HepG2 (cell line): ENCODE data around the gene STUM.

Experiments used
- CBX1 ChIP-seq: IDR thresholded peaks from one replicate; pipeline ENCODE4 v1.6.1; 2016; ENCODE audit warnings: antibody characterized with exemption, low read depth
- CTCF ChIP-seq: sonication (generic); formaldehyde crosslinking; IDR thresholded peaks from 2 replicates; pipeline ENCODE4 v1.5.0; 2020; ENCODE audit warnings: mild to moderate bottlenecking, missing genetic modification reagents, moderate library complexity
- GTF2F1 ChIP-seq: fragments of 150-350 bp; IDR thresholded peaks from 2 replicates; pipeline ENCODE4 v1.6.1; 2014; ENCODE audit warnings: low read length
- NFKB2 ChIP-seq: sonication (generic); formaldehyde crosslinking; IDR thresholded peaks from 2 replicates; pipeline ENCODE4 v1.4.0; 2020; ENCODE audit warnings: missing genetic modification reagents, borderline replicate concordance
- POLR2A ChIP-seq, 2 experiments: IDR thresholded peaks; 2 replicates each; pipeline ENCODE4 v1.6.1; 2011; ENCODE audit warnings: low read depth in 2 of 2, low read length in 2 of 2, mild to moderate bottlenecking in 1 of 2, moderate library complexity in 1 of 2; ENCODE audit not compliant: insufficient read depth in 1 of 2
- PTBP1 ChIP-seq: fragments of 200-400 bp; formaldehyde crosslinking; IDR thresholded peaks from 2 replicates; pipeline ENCODE4 v1.6.1; 2018; ENCODE audit warnings: low read length, low read depth; ENCODE audit not compliant: poor library complexity, severe bottlenecking
- RAD21 ChIP-seq: fragments of 450-650 bp; formaldehyde crosslinking; IDR thresholded peaks from 2 replicates; pipeline ENCODE4 v1.5.0; 2020; ENCODE audit warnings: mild to moderate bottlenecking
- RFX5 ChIP-seq: IDR thresholded peaks from 2 replicates; pipeline ENCODE4 v1.6.1; 2011; ENCODE audit warnings: low read depth, low read length, improper control_type of control experiment
- STAG1 ChIP-seq: sonication (generic); formaldehyde crosslinking; IDR thresholded peaks from 2 replicates; pipeline ENCODE4 v1.4.0; 2020; ENCODE audit warnings: missing genetic modification reagents
- TBP ChIP-seq: sonication (generic); formaldehyde crosslinking; IDR thresholded peaks from 2 replicates; pipeline ENCODE4 v1.5.0; 2020; ENCODE audit warnings: missing genetic modification reagents

GRCh38 chr1:226534645-226535044, 13.9 kb upstream of the STUM start:
- no peak for TF ChIP-seq CTCF
- no peak for TF ChIP-seq CBX1
- no peak for TF ChIP-seq TBP (CRISPR knock-in tag)
- TF ChIP-seq POLR2A (IDR thresholded peaks at IDR 0.05; ENCODE audit: insufficient read depth in 1 of 2, low read depth in 2 of 2, low read length in 2 of 2) = no peak
- TF ChIP-seq NFKB2 (CRISPR knock-in tag) = no peak
- TF ChIP-seq RAD21 (CRISPR knock-in tag) = no peak
- TF ChIP-seq GTF2F1 = no peak
- TF ChIP-seq RFX5 = no peak
- no peak for TF ChIP-seq PTBP1
- no peak for TF ChIP-seq STAG1 (CRISPR knock-in tag)
